Endothelial cell of umbilical vein (primary cell): Measurements from ENCODE around the gene ITGB1BP1. TPM values are rescaled to one million over a fixed set of nuclear protein-coding genes. Genes with fewer than 3 reads are reported as not detected.

Source experiments
- BruUV-seq: library from RNA; stranded (reverse); fragments of 400-500 nt; replicated peaks from 2 replicates; lab custom pipeline; 2021; lab: Mats Ljungman, UMichigan
- CTCF ChIA-PET: fragments of 300-600, 350-600 bp; sonication (Branson Sonifier 250); formaldehyde crosslinking; loops from one replicate; lab custom pipeline; 2021; ENCODE audit warnings: antibody characterized with exemption, inconsistent platforms; lab: Charles Lee
- POLR2A ChIA-PET: fragments of 300-600, 350-600 bp; sonication (Branson Sonifier 250); formaldehyde crosslinking; loops from one replicate; lab custom pipeline; 2021; ENCODE audit warnings: antibody characterized with exemption, inconsistent platforms; lab: Charles Lee
- DNase-seq: peaks from one replicate; pipeline ENCODE4 v3.0.0-alpha.2; 2011; ENCODE audit warnings: low read depth, low spot score
- FAIRE-seq: peaks from 2 replicates; lab custom pipeline; 2011; peaks lifted over from hg19 to GRCh38; lab: Jason Lieb, UNC
- H2AFZ ChIP-seq: 2 replicates; pipeline ENCODE4 v1.6.0; 2012; ENCODE audit warnings: low read depth, low read length, control low read depth, inconsistent platforms
- H3K27ac ChIP-seq: 2 replicates; pipeline ENCODE4 v1.5.1; 2011; ENCODE audit warnings: low read depth, mild to moderate bottlenecking, control low read depth, low read length, moderate library complexity; ENCODE audit not compliant: insufficient read depth
- H3K27me3 ChIP-seq, 2 experiments: 2 replicates each; pipeline versions ENCODE4 v1.6.0 to v1.6.1; 2011; ENCODE audit warnings: low read length in 2 of 2, mixed read lengths in 1 of 2; ENCODE audit not compliant: control insufficient read depth in 2 of 2, insufficient read depth in 2 of 2
- H3K36me3 ChIP-seq, 2 experiments: 2 replicates in 1 of 2; 3 replicates in 1 of 2; pipeline ENCODE4 v1.5.1; 2011; ENCODE audit warnings: low read length in 2 of 2, mild to moderate bottlenecking in 1 of 2, moderate library complexity in 1 of 2; ENCODE audit not compliant: control insufficient read depth in 2 of 2, insufficient read depth in 2 of 2; ENCODE audit errors: extremely low read depth in 1 of 2
- H3K4me1 ChIP-seq: 3 replicates; pipeline ENCODE4 v1.5.1; 2011; ENCODE audit warnings: mild to moderate bottlenecking, low read length; ENCODE audit not compliant: control insufficient read depth, insufficient read depth; ENCODE audit errors: extremely low read depth
- H3K4me2 ChIP-seq: 2 replicates; pipeline ENCODE4 v1.6.1; 2011; ENCODE audit warnings: low read length, control low read depth, mixed read lengths; ENCODE audit not compliant: insufficient read depth
- H3K4me3 ChIP-seq, 3 experiments: fragments of 200-600 bp in 1 of 3; sonication (generic), shearing (Covaris generic) in 1 of 3; replicated peaks in 1 of 3; 2 replicates each; pipeline ENCODE4 v1.5.1; 2011 to 2016; ENCODE audit warnings: control low read depth in 3 of 3, low read length in 3 of 3, mild to moderate bottlenecking in 2 of 3, inconsistent platforms in 1 of 3, low read depth in 1 of 3, moderate library complexity in 1 of 3; ENCODE audit not compliant: insufficient read depth in 1 of 3
- H3K79me2 ChIP-seq: 2 replicates; pipeline ENCODE4 v1.6.0; 2012; ENCODE audit warnings: low read length, inconsistent platforms; ENCODE audit not compliant: control insufficient read depth, insufficient read depth
- H3K9ac ChIP-seq: replicated peaks from 2 replicates; pipeline ENCODE3; 2011; ENCODE audit warnings: low read length, control low read depth; ENCODE audit not compliant: insufficient read depth; ENCODE audit errors: extremely low read depth
- H3K9me1 ChIP-seq: replicated peaks from 3 replicates; pipeline ENCODE4 v1.6.0; 2011; ENCODE audit warnings: mild to moderate bottlenecking, low read length; ENCODE audit not compliant: control insufficient read depth, insufficient read depth; ENCODE audit errors: extremely low read depth
- H3K9me3 ChIP-seq: replicated peaks from 2 replicates; pipeline ENCODE4 v1.5.1; 2012; ENCODE audit warnings: low read length, inconsistent platforms; ENCODE audit not compliant: control insufficient read depth, insufficient read depth
- H4K20me1 ChIP-seq: replicated peaks from 2 replicates; pipeline ENCODE3; 2011; ENCODE audit warnings: mild to moderate bottlenecking, low read length; ENCODE audit not compliant: control insufficient read depth, insufficient read depth; ENCODE audit errors: extremely low read depth
- EZH2 ChIP-seq: IDR thresholded peaks from 2 replicates; pipeline ENCODE4 v1.6.1; 2012; ENCODE audit warnings: borderline replicate concordance, low read depth, mild to moderate bottlenecking, moderate library complexity, low read length, inconsistent platforms; ENCODE audit not compliant: severe bottlenecking
- FOS ChIP-seq: IDR thresholded peaks from 2 replicates; pipeline ENCODE4 v1.6.1; 2011; ENCODE audit warnings: mild to moderate bottlenecking, low read length, moderate library complexity, borderline replicate concordance; ENCODE audit not compliant: insufficient read depth
- GATA2 ChIP-seq: IDR thresholded peaks from 2 replicates; pipeline ENCODE4 v1.7.0; 2011; ENCODE audit warnings: low read depth, mild to moderate bottlenecking, moderate library complexity, mixed read lengths, low read length; ENCODE audit not compliant: insufficient read length, insufficient read depth
- JUN ChIP-seq: IDR thresholded peaks from 2 replicates; pipeline ENCODE4 v1.6.1; 2011; ENCODE audit warnings: borderline replicate concordance, low read depth; ENCODE audit not compliant: insufficient read length, insufficient read depth
- MYC ChIP-seq: IDR thresholded peaks from one replicate; pipeline ENCODE4 v1.6.1; 2011; ENCODE audit warnings: mild to moderate bottlenecking, low read depth, low read length
- POLR2A ChIP-seq: IDR thresholded peaks from 2 replicates; pipeline ENCODE4 v1.6.1; 2012; ENCODE audit warnings: low read depth, mild to moderate bottlenecking, control low read depth, low read length
- POLR2AphosphoS5 ChIP-seq: IDR thresholded peaks from 2 replicates; pipeline ENCODE4 v1.6.1; 2012; ENCODE audit warnings: low read depth, mild to moderate bottlenecking, control low read depth, low read length, moderate library complexity; ENCODE audit not compliant: insufficient read depth
- dilution Hi-C: fragments of 300-500 bp; cut with MboI; formaldehyde crosslinking; loops from one replicate; pipeline ENCODE4 v1.15.0; 2019; ENCODE audit warnings: low sequenced_read_pairs; ENCODE audit not compliant: extremely low pct_ligation_motif_present
- intact Hi-C: fragments of 100-400 bp; cut with micrococcal nuclease; formaldehyde crosslinking; loops from one replicate; pipeline ENCODE4 v1.10.0; 2022
- polyA plus RNA-seq, 4 experiments: library from polyadenylated mRNA; depleted of rRNA in 3 of 4; stranded (reverse) in 3 of 4; unstranded in 1 of 4; fragments of >200 nt; gene quantifications; 2 replicates each; pipeline versions ENCODE4 v1.2.1 to v1.2.3, GENCODE V29; 2011 to 2012; ENCODE audit warnings: missing spikeins in 1 of 4
- total RNA-seq: library from RNA; stranded (reverse); gene quantifications from 2 replicates; pipeline ENCODE4 v1.2.3, GENCODE V29; 2021
- TF ChIP-seq, protein P1 (sequence below): IDR thresholded peaks from 2 replicates; pipeline ENCODE4 v1.6.1; 2011; ENCODE audit not compliant: insufficient read depth, insufficient read length
- TF ChIP-seq, protein P2 (sequence below), 2 donors: IDR thresholded peaks; 1 replicate in 1 of 2; 2 replicates in 1 of 2; pipeline ENCODE4 v1.5.1; 2011; ENCODE audit warnings: low read length in 2 of 2, mild to moderate bottlenecking in 2 of 2, moderate library complexity in 2 of 2, control low read depth in 1 of 2, inconsistent platforms in 1 of 2, low read depth in 1 of 2; ENCODE audit not compliant: insufficient read depth in 1 of 2; ENCODE audit errors: extremely low read depth in 1 of 2

ITGB1BP1 gene
- total and polyA plus RNA-seq, 2 donors (not counting 3 experiments of a cell fraction or from before 2014, with no cell fraction given): 45.0 to 170 TPM

DNA sequence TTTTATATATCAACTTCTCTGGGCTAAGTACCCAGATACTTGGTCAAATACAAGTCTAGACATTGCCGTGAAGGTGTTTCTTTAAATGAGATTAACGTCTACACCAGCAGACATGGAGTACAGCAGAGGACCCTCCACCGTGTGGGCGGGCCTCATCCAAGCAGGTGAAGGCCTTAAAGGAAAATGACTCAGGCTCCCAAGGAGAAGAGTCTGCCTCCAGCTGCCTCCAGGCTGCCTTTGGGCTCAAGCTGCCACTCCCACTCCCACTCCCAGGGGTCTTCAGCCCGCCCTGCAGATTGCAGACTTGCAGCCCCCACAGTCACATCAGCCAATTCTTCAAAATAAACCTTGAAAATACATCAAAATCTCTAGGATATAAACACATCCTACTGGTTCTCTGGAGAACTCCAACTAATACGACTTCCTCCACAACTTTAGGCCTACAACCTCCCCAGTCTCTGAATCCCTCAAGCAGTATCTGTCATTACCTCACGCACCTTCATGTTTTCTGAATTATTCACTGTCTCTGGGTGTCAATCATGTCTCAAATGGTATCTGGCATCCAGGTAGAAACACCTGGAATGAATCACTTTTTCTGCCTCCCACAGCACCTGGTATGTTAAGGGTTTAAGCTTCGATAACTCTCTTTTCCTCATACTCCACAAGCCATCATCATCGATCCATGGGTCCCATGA lies 6.9 kb downstream of the ITGB1BP1 start:
- Histone ChIP-seq H3K79me2 (peaks cover 47% of the 10 kb centered on the region), H3K27me3 (no peaks in the 10 kb centered on the region), H3K9me3 (no peaks in the 10 kb centered on the region), H3K4me1 (no peaks in the 10 kb centered on the region), H3K4me2 (no peak overlapping the region), H3K9ac (no peak overlapping the region), H3K4me3 (no peak overlapping the region), H3K9me1 (no peaks in the 10 kb centered on the region), H3K27ac (no peak overlapping the region), H2AFZ (no peak overlapping the region), H3K36me3 (peaks cover 0 to 9% of the 10 kb centered on the region in 2 experiments), H4K20me1 (no peaks in the 10 kb centered on the region)
- FAIRE-seq (no peak), DNase-seq (no peak)
- dilution Hi-C loops: no loop called here
- POLR2A ChIA-PET: no interaction called here
- TF ChIP-seq JUN: no peak
- TF ChIP-seq, protein P1, sequence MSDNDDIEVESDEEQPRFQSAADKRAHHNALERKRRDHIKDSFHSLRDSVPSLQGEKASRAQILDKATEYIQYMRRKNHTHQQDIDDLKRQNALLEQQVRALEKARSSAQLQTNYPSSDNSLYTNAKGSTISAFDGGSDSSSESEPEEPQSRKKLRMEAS: no peak
- TF ChIP-seq EZH2: no peak
- no peak for TF ChIP-seq GATA2
- TF ChIP-seq MYC: no peak
- TF ChIP-seq POLR2A: no peak
- TF ChIP-seq POLR2AphosphoS5: no peak
- TF ChIP-seq, protein P2, sequence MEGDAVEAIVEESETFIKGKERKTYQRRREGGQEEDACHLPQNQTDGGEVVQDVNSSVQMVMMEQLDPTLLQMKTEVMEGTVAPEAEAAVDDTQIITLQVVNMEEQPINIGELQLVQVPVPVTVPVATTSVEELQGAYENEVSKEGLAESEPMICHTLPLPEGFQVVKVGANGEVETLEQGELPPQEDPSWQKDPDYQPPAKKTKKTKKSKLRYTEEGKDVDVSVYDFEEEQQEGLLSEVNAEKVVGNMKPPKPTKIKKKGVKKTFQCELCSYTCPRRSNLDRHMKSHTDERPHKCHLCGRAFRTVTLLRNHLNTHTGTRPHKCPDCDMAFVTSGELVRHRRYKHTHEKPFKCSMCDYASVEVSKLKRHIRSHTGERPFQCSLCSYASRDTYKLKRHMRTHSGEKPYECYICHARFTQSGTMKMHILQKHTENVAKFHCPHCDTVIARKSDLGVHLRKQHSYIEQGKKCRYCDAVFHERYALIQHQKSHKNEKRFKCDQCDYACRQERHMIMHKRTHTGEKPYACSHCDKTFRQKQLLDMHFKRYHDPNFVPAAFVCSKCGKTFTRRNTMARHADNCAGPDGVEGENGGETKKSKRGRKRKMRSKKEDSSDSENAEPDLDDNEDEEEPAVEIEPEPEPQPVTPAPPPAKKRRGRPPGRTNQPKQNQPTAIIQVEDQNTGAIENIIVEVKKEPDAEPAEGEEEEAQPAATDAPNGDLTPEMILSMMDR (IDR thresholded peaks at IDR 0.05; ENCODE audit: extremely low read depth in 1 of 2, insufficient read depth in 1 of 2, low read depth in 1 of 2, low read length in 2 of 2): no peak
- no peak for TF ChIP-seq FOS
- intact Hi-C loops: no loop called here
- BruUV-seq: no TSS peak
- CTCF ChIA-PET: no interaction called here
